Measurements from ENCODE around the gene HEG1.
"Not testable (repeated sequence)": the region's sequence is repeated elsewhere in the genome, so short reads cannot be mapped to it uniquely, and the experiment has no call there.

HEG1 gene

DNA sequence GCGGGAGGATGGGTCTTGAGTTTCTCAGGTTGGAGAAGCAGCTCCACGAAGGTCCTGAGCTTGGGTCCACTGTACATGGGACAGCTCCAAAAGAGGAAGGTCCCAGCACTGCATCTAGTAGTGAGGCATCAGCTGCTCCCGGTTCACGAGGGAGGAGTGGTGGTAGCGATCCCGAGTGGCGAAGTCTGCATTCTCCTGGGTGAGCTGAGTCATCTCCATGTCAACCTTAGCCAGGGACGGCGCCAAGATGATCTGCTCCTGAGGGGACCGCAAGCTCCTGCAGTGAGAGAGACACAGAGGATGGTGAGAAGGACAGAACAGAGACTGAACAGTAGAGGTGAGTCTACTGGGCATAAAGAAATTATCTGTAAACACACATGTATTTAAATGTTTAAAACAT is 28.0 kb upstream of the HEG1 start:
- Histone ChIP-seq H3F3A (ENCODE audit: insufficient read depth, low read length) (no peaks in the 10 kb centered on the region), H3K9me3 (replicated peaks; ENCODE audit: insufficient read depth, low read length) (no peaks in the 10 kb centered on the region), H3K36me3 (replicated peaks; ENCODE audit: insufficient read depth, low read length) (no peaks in the 10 kb centered on the region), H3K4me3 (ENCODE audit: low read length) (no peak overlapping the region), H3K27ac (ENCODE audit: low read length) (no peak overlapping the region), H3K4me2 (ENCODE audit: low read depth, low read length) (no peak overlapping the region), H3K9ac (ENCODE audit: low read length) (no peak overlapping the region), H3K79me2 (ENCODE audit: low read length) (no peaks in the 10 kb centered on the region), H3K4me1 (ENCODE audit: low read length) (no peaks in the 10 kb centered on the region), H3K9me2 (replicated peaks; ENCODE audit: insufficient read depth, low read length) (no peaks in the 10 kb centered on the region), H4K20me1 (ENCODE audit: insufficient read depth, low read length) (no peaks in the 10 kb centered on the region), H2AFZ (ENCODE audit: low read length) (no peak overlapping the region), H3K27me3 (replicated peaks; ENCODE audit: insufficient read depth, low read length) (no peaks in the 10 kb centered on the region)
- no peak for DNase-seq
- no peak for TF ChIP-seq CTCF (IDR thresholded peaks at IDR 0.05; ENCODE audit: low read length)
- no peak for TF ChIP-seq EZH2 (optimal IDR thresholded peaks at IDR 0.05; ENCODE audit: low read depth, low read length)
- TF ChIP-seq EZH2phosphoT487 (IDR thresholded peaks at IDR 0.05; ENCODE audit: low read length): no peak

DNA sequence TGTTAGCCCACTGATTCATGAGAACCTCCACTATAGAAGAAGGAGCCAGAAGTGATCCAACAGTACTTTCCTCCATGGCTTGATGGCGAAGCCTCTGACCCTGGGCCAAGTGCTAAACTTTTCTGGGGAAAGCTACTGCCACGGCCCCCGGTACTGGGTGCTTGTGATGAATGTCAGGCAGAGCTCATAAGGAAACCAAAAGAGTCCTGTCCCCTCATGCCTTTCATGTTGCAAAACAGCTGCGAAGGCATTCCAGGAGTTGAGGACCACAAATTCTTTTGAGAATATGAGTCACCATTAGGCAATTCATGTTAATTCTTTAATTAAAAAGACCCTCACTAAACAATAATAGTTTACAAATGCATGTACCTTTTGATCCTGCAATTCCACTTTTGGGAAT is 26.5 kb upstream of the HEG1 start:
- not testable (repeated sequence) for H3K27me3 ChIP-seq (replicated peaks; ENCODE audit: insufficient read depth, low read length); H3K4me2 ChIP-seq (ENCODE audit: low read depth, low read length)

GRCh38 chr3:125080077-125080476 is 24.3 kb upstream of the HEG1 start:
- no peaks in the 10 kb centered on the region for H3F3A ChIP-seq (ENCODE audit: insufficient read depth, low read length)
- no peak overlapping the region for H3K4me3 ChIP-seq (ENCODE audit: low read length)
- no peaks in the 10 kb centered on the region for H3K9me3 ChIP-seq (replicated peaks; ENCODE audit: insufficient read depth, low read length)
- no peaks in the 10 kb centered on the region for H3K27me3 ChIP-seq (replicated peaks; ENCODE audit: insufficient read depth, low read length)
- no peak for DNase-seq
- no peak overlapping the region for H2AFZ ChIP-seq (ENCODE audit: low read length)
- H3K4me2 ChIP-seq (ENCODE audit: low read depth, low read length): no peak overlapping the region
- H3K9ac ChIP-seq (ENCODE audit: low read length): no peak overlapping the region
- no peaks in the 10 kb centered on the region for H3K4me1 ChIP-seq (ENCODE audit: low read length)
- H3K79me2 ChIP-seq (ENCODE audit: low read length): no peaks in the 10 kb centered on the region
- H3K36me3 ChIP-seq (replicated peaks; ENCODE audit: insufficient read depth, low read length): no peaks in the 10 kb centered on the region
- no peaks in the 10 kb centered on the region for H4K20me1 ChIP-seq (ENCODE audit: insufficient read depth, low read length)
- H3K27ac ChIP-seq (ENCODE audit: low read length): no peak overlapping the region
- no peak for TF ChIP-seq CTCF (IDR thresholded peaks at IDR 0.05; ENCODE audit: low read length)
- no peak for TF ChIP-seq EZH2phosphoT487 (IDR thresholded peaks at IDR 0.05; ENCODE audit: low read length)
- no peak for TF ChIP-seq EZH2 (optimal IDR thresholded peaks at IDR 0.05; ENCODE audit: low read depth, low read length)
- no peaks in the 10 kb centered on the region for H3K9me2 ChIP-seq (replicated peaks; ENCODE audit: insufficient read depth, low read length)

More for the DNA sequence above, 26.5 kb upstream of the HEG1 start:
- DNase-seq; H3K27ac ChIP-seq (ENCODE audit: low read length); H2AFZ ChIP-seq (ENCODE audit: low read length); H3K9ac ChIP-seq (ENCODE audit: low read length); H3F3A ChIP-seq (ENCODE audit: insufficient read depth, low read length); H4K20me1 ChIP-seq (ENCODE audit: insufficient read depth, low read length); H3K4me3 ChIP-seq (ENCODE audit: low read length); H3K79me2 ChIP-seq (ENCODE audit: low read length); H3K36me3 ChIP-seq (replicated peaks; ENCODE audit: insufficient read depth, low read length); H3K4me1 ChIP-seq (ENCODE audit: low read length); H3K9me2 ChIP-seq (replicated peaks; ENCODE audit: insufficient read depth, low read length); H3K9me3 ChIP-seq (replicated peaks; ENCODE audit: insufficient read depth, low read length): not testable (repeated sequence)

DNA sequence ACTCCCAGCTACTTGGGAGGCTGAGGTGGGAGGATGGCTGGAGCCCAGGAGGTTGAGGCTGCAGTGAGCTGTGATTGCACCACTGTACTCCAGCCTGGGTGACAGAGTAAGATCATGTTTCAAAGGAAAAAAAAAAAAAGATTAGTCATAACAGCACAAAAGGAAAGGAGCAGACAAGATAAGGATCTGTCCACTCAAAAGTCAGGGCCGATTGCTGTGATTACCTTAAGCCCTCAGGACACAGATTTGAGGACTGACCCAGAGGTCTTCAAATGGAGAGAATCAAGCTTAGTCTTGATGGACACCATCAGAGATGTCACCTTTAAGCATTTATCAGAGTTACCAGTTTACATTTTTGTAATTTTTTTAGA is 23.9 kb upstream of the HEG1 start:
- no peak overlapping the region for H2AFZ ChIP-seq (ENCODE audit: low read length)
- no peaks in the 10 kb centered on the region for H3K4me1 ChIP-seq (ENCODE audit: low read length)
- H3K27ac ChIP-seq (ENCODE audit: low read length): no peak overlapping the region
- H3K4me3 ChIP-seq (ENCODE audit: low read length): no peak overlapping the region
- no peak for DNase-seq
- no peaks in the 10 kb centered on the region for H3K9me2 ChIP-seq (replicated peaks; ENCODE audit: insufficient read depth, low read length)
- H3K4me2 ChIP-seq (ENCODE audit: low read depth, low read length): no peak overlapping the region
- no peaks in the 10 kb centered on the region for H3K9me3 ChIP-seq (replicated peaks; ENCODE audit: insufficient read depth, low read length)
- TF ChIP-seq EZH2phosphoT487 (IDR thresholded peaks at IDR 0.05; ENCODE audit: low read length) (no peak), EZH2 (optimal IDR thresholded peaks at IDR 0.05; ENCODE audit: low read depth, low read length) (no peak), CTCF (IDR thresholded peaks at IDR 0.05; ENCODE audit: low read length) (no peak)
- H3K36me3 ChIP-seq (replicated peaks; ENCODE audit: insufficient read depth, low read length): no peaks in the 10 kb centered on the region
- H3K79me2 ChIP-seq (ENCODE audit: low read length): no peaks in the 10 kb centered on the region
- H4K20me1 ChIP-seq (ENCODE audit: insufficient read depth, low read length): no peaks in the 10 kb centered on the region
- no peaks in the 10 kb centered on the region for H3F3A ChIP-seq (ENCODE audit: insufficient read depth, low read length)
- H3K9ac ChIP-seq (ENCODE audit: low read length): no peak overlapping the region
- no peaks in the 10 kb centered on the region for H3K27me3 ChIP-seq (replicated peaks; ENCODE audit: insufficient read depth, low read length)
